ENCODE measurements around the gene NACA. TPM values are rescaled to one million over a fixed set of nuclear protein-coding genes. Genes with fewer than 3 reads are reported as not detected.

The NACA gene
- 687 TPM for total RNA-seq (ENCODE audit: unreplicated experiment)
- long read RNA-seq, transcript NACA-201 (8 exons, 2,690 nt): major isoform, 526 of 657 reads
- long read RNA-seq, transcript NACA-204 (8 exons, 802 nt): minor isoform, 28 of 657 reads
- long read RNA-seq, transcript NACA-202 (8 exons, 1,059 nt): minor isoform, 23 of 657 reads
- long read RNA-seq, partial matches to known transcripts: 64 of 657 reads
- long read RNA-seq, other reads (novel, unspliced or antisense): 16 of 657 reads

- peaks cover 42% of the 10 kb centered on the region for H3K4me1 Mint-ChIP-seq (ENCODE audit: unreplicated experiment)
- H3K9me3 Mint-ChIP-seq (ENCODE audit: unreplicated experiment): no peaks in the 10 kb centered on the region
- peak; percentile 92 for DNase-seq (ENCODE audit: low spot score)
- peaks cover 13% of the 10 kb centered on the region for H3K27me3 Mint-ChIP-seq (ENCODE audit: unreplicated experiment)
- H3K27ac Mint-ChIP-seq (ENCODE audit: unreplicated experiment): peak within 1 kb of the TSS; percentile 97
- H3K36me3 Mint-ChIP-seq (ENCODE audit: low read depth, unreplicated experiment): peaks cover 12% of the 10 kb centered on the region
- H3K4me3 Mint-ChIP-seq (ENCODE audit: unreplicated experiment): peak within 1 kb of the TSS; percentile 99
- no peak for TF ChIP-seq CTCF (IDR thresholded peaks at IDR 0.05; ENCODE audit: unreplicated experiment)
Measured at GRCh38 chr12:56724972-56725722, at the start of gene NACA. NACA (minus strand) TSS chr12:56725299; CDS start chr12:56724521, 778 bp downstream.

GRCh38 chr12:56773113-56773512 is 48.0 kb upstream of the NACA start:
- Mint-ChIP-seq H3K27me3 (ENCODE audit: unreplicated experiment) (peaks cover 5% of the 10 kb centered on the region), H3K4me1 (ENCODE audit: unreplicated experiment) (peaks cover 4% of the 10 kb centered on the region), H3K36me3 (ENCODE audit: low read depth, unreplicated experiment) (peaks cover 5% of the 10 kb centered on the region), H3K4me3 (ENCODE audit: unreplicated experiment) (no peak overlapping the region), H3K9me3 (ENCODE audit: unreplicated experiment) (no peaks in the 10 kb centered on the region), H3K27ac (ENCODE audit: unreplicated experiment) (no peak overlapping the region)
- DNase-seq (ENCODE audit: low spot score): no peak
- no peak for TF ChIP-seq CTCF (IDR thresholded peaks at IDR 0.05; ENCODE audit: unreplicated experiment)

- peaks cover 5% of the 10 kb centered on the region for H3K27me3 Mint-ChIP-seq (ENCODE audit: unreplicated experiment)
- H3K9me3 Mint-ChIP-seq (ENCODE audit: unreplicated experiment): no peaks in the 10 kb centered on the region
- no peak overlapping the region for H3K4me3 Mint-ChIP-seq (ENCODE audit: unreplicated experiment)
- peaks cover 6% of the 10 kb centered on the region for H3K4me1 Mint-ChIP-seq (ENCODE audit: unreplicated experiment)
- H3K36me3 Mint-ChIP-seq (ENCODE audit: low read depth, unreplicated experiment): peaks cover 5% of the 10 kb centered on the region
- DNase-seq (ENCODE audit: low spot score): no peak
- TF ChIP-seq CTCF (IDR thresholded peaks at IDR 0.05; ENCODE audit: unreplicated experiment): no peak
- H3K27ac Mint-ChIP-seq (ENCODE audit: unreplicated experiment): no peak overlapping the region
Measured at GRCh38 chr12:56772625-56773024, 47.5 kb upstream of the NACA start.

GRCh38 chr12:56769868-56770267 is 44.8 kb upstream of the NACA start:
- H3K27ac Mint-ChIP-seq (ENCODE audit: unreplicated experiment): no peak overlapping the region

More at GRCh38 chr12:56769868-56770267, 44.8 kb upstream of the NACA start:
- Mint-ChIP-seq H3K36me3 (ENCODE audit: low read depth, unreplicated experiment) (peaks cover 5% of the 10 kb centered on the region), H3K27me3 (ENCODE audit: unreplicated experiment) (peaks cover 5% of the 10 kb centered on the region), H3K4me3 (ENCODE audit: unreplicated experiment) (no peak overlapping the region), H3K4me1 (ENCODE audit: unreplicated experiment) (peaks cover 6% of the 10 kb centered on the region), H3K9me3 (ENCODE audit: unreplicated experiment) (no peaks in the 10 kb centered on the region)
- DNase-seq (ENCODE audit: low spot score): no peak
- TF ChIP-seq CTCF (IDR thresholded peaks at IDR 0.05; ENCODE audit: unreplicated experiment): no peak

Measured in endothelial cell (in vitro differentiated cells).